Suprapubic skin (tissue), 4 donors: ENCODE measurements around the gene SHOC2. TPM values are rescaled to one million over a fixed set of nuclear protein-coding genes. Genes with fewer than 3 reads are reported as not detected.

Experiments used
- DNase-seq, 2 donors: peaks; one replicate each; pipeline ENCODE4 v3.0.0-alpha.2; 2019; ENCODE audit warnings: low spot score in 2 of 2
- H3K27ac ChIP-seq: fragments of 200-600 bp; sonication (generic); one replicate; pipeline ENCODE4 v1.5.1; 2019
- H3K27me3 ChIP-seq: fragments of 200-600 bp; sonication (generic); one replicate; pipeline ENCODE4 v1.5.1; 2019
- H3K36me3 ChIP-seq: fragments of 200-600 bp; sonication (generic); one replicate; pipeline ENCODE4 v1.5.1; 2019
- H3K4me1 ChIP-seq: fragments of 200-600 bp; sonication (generic); one replicate; pipeline ENCODE4 v1.5.1; 2019
- H3K4me3 ChIP-seq: fragments of 200-600 bp; sonication (generic); one replicate; pipeline ENCODE4 v1.5.1; 2019; ENCODE audit warnings: mild to moderate bottlenecking
- H3K9me3 ChIP-seq: fragments of 200-600 bp; sonication (generic); one replicate; pipeline ENCODE4 v1.5.1; 2019
- EP300 ChIP-seq: sonication (generic); formaldehyde crosslinking; IDR thresholded peaks from one replicate; pipeline ENCODE4 v1.6.1; 2017; ENCODE audit warnings: antibody characterized with exemption
- POLR2A ChIP-seq, 2 donors: fragments of 450-650 bp; IDR thresholded peaks; one replicate each; pipeline ENCODE4 v1.6.1; 2017; ENCODE audit warnings: antibody characterized with exemption in 2 of 2, mild to moderate bottlenecking in 2 of 2, moderate library complexity in 2 of 2
- POLR2AphosphoS5 ChIP-seq, 3 donors: sonication (generic); formaldehyde crosslinking; IDR thresholded peaks; one replicate each; pipeline ENCODE4 v1.6.1; 2017; ENCODE audit warnings: antibody characterized with exemption in 3 of 3
- WGBS: methylation state at CpG from one replicate; pipeline ENCODE4 v1.1.5; 2018; 5-methylcytosine and 5-hydroxymethylcytosine counted together
- total RNA-seq, 4 donors: library from RNA; depleted of rRNA; stranded (reverse); fragments of >200 nt; gene quantifications; one replicate each; pipeline ENCODE4 v1.1.0, GENCODE V29; 2016
- TF ChIP-seq, protein P1 (sequence below), 2 donors: fragments of 200-600 bp in 1 of 2; fragments of 450-650 bp in 1 of 2; sonication (generic) in 1 of 2; IDR thresholded peaks; one replicate each; pipeline ENCODE4 v1.5.1; 2016 to 2019; ENCODE audit warnings: antibody characterized with exemption in 2 of 2, mild to moderate bottlenecking in 1 of 2, moderate library complexity in 1 of 2

SHOC2 gene
- total RNA-seq, 4 donors from 2014 or later: 33.8 to 80.8 (median 40.8) TPM

- Histone ChIP-seq H3K4me3 (no peak overlapping the region), H3K27me3 (no peaks in the 10 kb centered on the region), H3K9me3 (no peaks in the 10 kb centered on the region), H3K4me1 (peaks cover 3% of the 10 kb centered on the region), H3K36me3 (peaks cover 3% of the 10 kb centered on the region), H3K27ac (no peak overlapping the region)
- no peak for DNase-seq
- TF ChIP-seq, protein P1, sequence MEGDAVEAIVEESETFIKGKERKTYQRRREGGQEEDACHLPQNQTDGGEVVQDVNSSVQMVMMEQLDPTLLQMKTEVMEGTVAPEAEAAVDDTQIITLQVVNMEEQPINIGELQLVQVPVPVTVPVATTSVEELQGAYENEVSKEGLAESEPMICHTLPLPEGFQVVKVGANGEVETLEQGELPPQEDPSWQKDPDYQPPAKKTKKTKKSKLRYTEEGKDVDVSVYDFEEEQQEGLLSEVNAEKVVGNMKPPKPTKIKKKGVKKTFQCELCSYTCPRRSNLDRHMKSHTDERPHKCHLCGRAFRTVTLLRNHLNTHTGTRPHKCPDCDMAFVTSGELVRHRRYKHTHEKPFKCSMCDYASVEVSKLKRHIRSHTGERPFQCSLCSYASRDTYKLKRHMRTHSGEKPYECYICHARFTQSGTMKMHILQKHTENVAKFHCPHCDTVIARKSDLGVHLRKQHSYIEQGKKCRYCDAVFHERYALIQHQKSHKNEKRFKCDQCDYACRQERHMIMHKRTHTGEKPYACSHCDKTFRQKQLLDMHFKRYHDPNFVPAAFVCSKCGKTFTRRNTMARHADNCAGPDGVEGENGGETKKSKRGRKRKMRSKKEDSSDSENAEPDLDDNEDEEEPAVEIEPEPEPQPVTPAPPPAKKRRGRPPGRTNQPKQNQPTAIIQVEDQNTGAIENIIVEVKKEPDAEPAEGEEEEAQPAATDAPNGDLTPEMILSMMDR (IDR thresholded peaks at IDR 0.05): no peak
- TF ChIP-seq POLR2A (IDR thresholded peaks at IDR 0.05) (no peak), POLR2AphosphoS5 (IDR thresholded peaks at IDR 0.05) (no peak), EP300 (no peak)
- WGBS: 100% methylated on average over 1 of the region's 1 CpG
These were observed 75.1 kb downstream of the SHOC2 start for GRCh38 chr10:110994406-110995086.

- Histone ChIP-seq H3K27me3 (no peaks in the 10 kb centered on the region), H3K4me3 (no peak overlapping the region), H3K9me3 (no peaks in the 10 kb centered on the region), H3K4me1 (peaks cover 3% of the 10 kb centered on the region), H3K27ac (no peak overlapping the region), H3K36me3 (peaks cover 3% of the 10 kb centered on the region)
- no peak for DNase-seq
- TF ChIP-seq POLR2A (IDR thresholded peaks at IDR 0.05) (no peak), EP300 (no peak), POLR2AphosphoS5 (IDR thresholded peaks at IDR 0.05) (no peak)
- TF ChIP-seq, protein P1 (IDR thresholded peaks at IDR 0.05): no peak
- 67% methylated on average over 2 of the region's 2 CpGs for WGBS
These were observed 75.9 kb downstream of the SHOC2 start for GRCh38 chr10:110995301-110995700.

GRCh38 chr10:110996256-110996655 is 76.9 kb downstream of the SHOC2 start:
- H3K4me1 ChIP-seq: peaks cover 3% of the 10 kb centered on the region
- no peaks in the 10 kb centered on the region for H3K27me3 ChIP-seq
- peaks cover 5% of the 10 kb centered on the region for H3K36me3 ChIP-seq
- WGBS: 96% methylated on average over 6 of the region's 6 CpGs
- no peak overlapping the region for H3K27ac ChIP-seq
- no peak for DNase-seq
- TF ChIP-seq POLR2AphosphoS5 (IDR thresholded peaks at IDR 0.05): no peak
- no peak for TF ChIP-seq POLR2A (IDR thresholded peaks at IDR 0.05)
- TF ChIP-seq, protein P1 (IDR thresholded peaks at IDR 0.05): no peak
- TF ChIP-seq EP300: no peak
- H3K4me3 ChIP-seq: no peak overlapping the region
- H3K9me3 ChIP-seq: no peaks in the 10 kb centered on the region

- 96% methylated on average over 1 of the region's 1 CpG for WGBS
- Histone ChIP-seq H3K36me3 (peaks cover 38% of the 10 kb centered on the region), H3K4me3 (no peak overlapping the region), H3K4me1 (no peaks in the 10 kb centered on the region), H3K27me3 (no peaks in the 10 kb centered on the region), H3K9me3 (no peaks in the 10 kb centered on the region), H3K27ac (no peak overlapping the region)
- no peak for DNase-seq
- TF ChIP-seq POLR2A (IDR thresholded peaks at IDR 0.05) (no peak), POLR2AphosphoS5 (IDR thresholded peaks at IDR 0.05) (no peak), EP300 (no peak)
- TF ChIP-seq, protein P1 (IDR thresholded peaks at IDR 0.05): no peak
These were observed 84.6 kb downstream of the SHOC2 start for GRCh38 chr10:111004016-111004415.

DNA sequence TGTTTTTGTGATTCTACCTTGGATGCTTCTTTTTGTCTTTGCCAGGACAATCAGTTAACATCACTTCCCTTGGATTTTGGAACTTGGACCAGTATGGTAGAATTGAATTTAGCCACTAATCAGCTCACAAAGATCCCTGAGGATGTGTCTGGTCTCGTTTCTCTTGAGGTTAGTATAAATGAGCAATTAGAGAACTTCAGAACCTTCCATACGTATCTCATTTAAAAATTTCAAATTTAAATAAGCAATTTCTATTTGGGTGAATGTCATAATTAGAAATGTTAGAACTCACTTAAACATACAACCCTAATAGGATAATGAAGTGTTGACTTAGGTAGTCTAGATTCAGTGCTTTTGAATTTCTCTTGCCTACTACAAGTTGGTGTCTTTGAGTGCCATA is 88.1 kb downstream of the SHOC2 start:
- 91% methylated on average over 2 of the region's 2 CpGs for WGBS
- H3K4me1 ChIP-seq: no peaks in the 10 kb centered on the region
- H3K27ac ChIP-seq: no peak overlapping the region
- no peak overlapping the region for H3K4me3 ChIP-seq
- no peaks in the 10 kb centered on the region for H3K9me3 ChIP-seq
- TF ChIP-seq, protein P1 (IDR thresholded peaks at IDR 0.05): no peak
- no peak for TF ChIP-seq EP300
- no peak for TF ChIP-seq POLR2AphosphoS5 (IDR thresholded peaks at IDR 0.05)
- TF ChIP-seq POLR2A (IDR thresholded peaks at IDR 0.05): no peak
- H3K27me3 ChIP-seq: no peaks in the 10 kb centered on the region
- DNase-seq: no peak
- H3K36me3 ChIP-seq: peaks cover 57% of the 10 kb centered on the region
